GM18907 (cell line): ENCODE measurements around the gene TOGARAM1.

ENCODE experiments used
- ATAC-seq: cut with Tn5 transposase; IDR thresholded peaks from one replicate; pipeline ENCODE4 v1.9.1; 2021; ENCODE audit warnings: mild to moderate bottlenecking, moderate library complexity; ENCODE audit not compliant: unreplicated experiment

The TOGARAM1 gene

GRCh38 chr14:44961554-44962333 lies at the start of gene TOGARAM1, which contains the start of gene KLHL28:
Gene TOGARAM1 (plus strand): TSS chr14:44962190. CDS start chr14:44962422, 232 bp downstream.
Gene KLHL28 (minus strand): TSS chr14:44961947. CDS start chr14:44945928, 16,019 bp downstream.
- peak; percentile 94 for ATAC-seq

- no peak for ATAC-seq
Measured at GRCh38 chr14:44914849-44915248, 47.1 kb upstream of the TOGARAM1 start.

DNA sequence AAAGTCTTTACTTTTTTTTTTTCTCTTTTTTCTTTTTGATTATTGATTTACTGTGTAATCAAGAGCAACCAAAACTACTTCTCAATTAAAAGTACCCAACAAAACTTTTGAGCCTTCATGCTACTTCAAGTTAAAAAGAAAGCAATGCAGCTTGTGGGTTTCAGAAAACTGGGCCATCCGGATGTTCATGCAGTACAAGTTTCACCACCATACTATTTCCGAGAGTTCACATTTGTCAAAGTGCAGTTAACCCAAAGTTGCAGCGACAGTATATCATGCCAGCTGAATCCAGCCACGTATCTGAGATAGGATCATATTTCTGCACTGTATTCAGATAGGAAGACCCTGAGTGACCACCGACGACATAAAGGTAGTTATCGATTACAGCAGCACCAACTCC lies 33.2 kb upstream of the TOGARAM1 start:
- ATAC-seq = no peak

GRCh38 chr14:44935155-44935554 lies 26.8 kb upstream of the TOGARAM1 start:
- no peak for ATAC-seq

- ATAC-seq = no peak
Measured at GRCh38 chr14:44937547-44937946, 24.4 kb upstream of the TOGARAM1 start.

- no peak for ATAC-seq
Measured at GRCh38 chr14:44940211-44940610, 21.8 kb upstream of the TOGARAM1 start.

DNA sequence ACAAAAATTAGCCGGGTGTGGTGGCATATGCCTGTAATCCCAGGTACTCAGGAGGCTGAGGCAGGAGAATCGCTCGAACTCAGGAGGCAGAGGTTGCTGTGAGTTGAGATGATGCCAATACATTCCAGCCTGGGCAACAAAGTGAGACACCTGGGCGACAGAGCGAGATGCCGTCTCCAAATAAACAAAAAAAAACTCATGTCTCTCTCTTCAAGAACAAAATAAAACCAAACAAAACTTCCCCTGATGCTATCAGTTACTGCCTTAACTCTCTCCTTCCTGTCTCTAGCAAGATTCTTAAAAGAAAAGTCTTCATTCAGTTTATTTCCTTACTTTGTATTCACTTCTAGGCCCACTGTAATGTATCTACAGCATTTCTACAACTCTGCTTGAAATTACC lies 21.0 kb upstream of the TOGARAM1 start:
- ATAC-seq = no peak

DNA sequence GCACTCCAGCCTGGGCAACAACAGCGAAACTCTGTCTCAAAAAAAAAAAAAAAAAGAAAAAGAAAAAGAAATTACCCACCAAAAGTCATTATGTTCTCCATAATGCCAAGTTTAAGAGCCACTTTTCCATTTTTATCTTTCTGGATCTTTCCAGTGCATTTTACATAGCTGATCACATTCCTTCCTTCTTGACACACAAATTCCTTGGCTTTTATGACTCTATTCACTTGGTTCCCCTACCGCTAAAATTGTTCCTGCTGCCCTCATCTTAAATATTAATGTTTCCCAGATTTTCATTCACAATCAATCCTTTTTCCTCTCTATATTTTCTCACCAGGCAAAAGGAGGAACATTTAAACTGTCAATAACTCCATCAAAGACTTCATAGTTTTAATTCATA lies 20.4 kb upstream of the TOGARAM1 start:
- no peak for ATAC-seq

DNA sequence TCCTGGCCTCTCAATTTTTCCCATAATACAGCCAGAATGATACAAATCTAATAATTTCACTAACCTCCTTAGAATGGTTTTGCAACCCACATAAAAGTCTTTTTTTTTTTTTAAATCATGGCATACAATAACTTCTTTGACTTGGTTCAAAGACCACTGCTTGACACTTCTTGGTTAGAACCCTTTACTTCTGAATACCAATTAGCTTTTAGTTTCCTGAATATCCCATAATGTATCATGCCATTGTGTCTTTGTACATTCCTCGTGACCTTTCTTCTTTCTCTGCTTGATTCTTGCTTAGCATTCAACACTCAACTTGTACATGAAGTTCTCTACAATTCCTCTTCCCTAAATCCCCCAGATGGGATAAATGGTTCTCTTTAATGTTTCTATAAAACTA lies 19.6 kb upstream of the TOGARAM1 start:
- ATAC-seq = no peak

DNA sequence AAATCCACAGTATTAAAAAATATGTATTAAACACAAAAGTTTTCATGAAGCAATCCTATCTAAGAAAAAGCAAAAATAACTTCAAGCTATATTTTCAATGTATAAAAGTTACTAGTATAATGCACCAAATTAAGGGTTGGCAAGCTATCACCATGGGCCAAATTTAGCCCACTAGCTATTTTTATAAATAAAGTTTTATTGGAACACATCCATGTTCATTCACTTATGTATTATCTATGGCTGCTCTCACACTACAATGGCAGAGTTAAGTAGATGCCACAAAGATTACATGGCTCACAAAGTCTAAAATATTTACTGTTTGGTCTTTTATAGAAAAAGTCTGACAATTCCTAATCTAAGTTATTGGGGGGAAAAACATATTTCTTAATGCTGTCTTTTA lies 17.9 kb upstream of the TOGARAM1 start:
- ATAC-seq = no peak

DNA sequence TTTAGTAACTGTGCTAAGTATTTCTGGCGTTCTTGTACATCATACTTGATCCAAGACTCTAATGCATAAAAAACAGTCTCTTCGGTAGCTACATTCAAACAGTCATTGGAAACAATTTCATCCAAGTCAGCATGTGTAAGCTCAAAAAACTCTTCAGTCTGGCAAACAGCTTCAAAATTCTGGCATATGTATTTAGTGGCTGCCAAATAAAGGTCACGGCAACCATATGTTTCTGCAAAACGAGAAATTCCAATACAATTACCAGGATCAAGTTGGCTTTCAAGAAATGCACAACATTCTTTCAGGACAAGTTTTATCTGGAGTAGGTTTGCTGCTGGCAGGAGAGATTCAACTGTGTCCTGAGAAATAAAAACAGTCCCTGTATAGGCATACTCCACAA lies 16.7 kb upstream of the TOGARAM1 start:
- ATAC-seq = no peak

- ATAC-seq = no peak
Measured at GRCh38 chr14:44951051-44951450, 10.9 kb upstream of the TOGARAM1 start.

DNA sequence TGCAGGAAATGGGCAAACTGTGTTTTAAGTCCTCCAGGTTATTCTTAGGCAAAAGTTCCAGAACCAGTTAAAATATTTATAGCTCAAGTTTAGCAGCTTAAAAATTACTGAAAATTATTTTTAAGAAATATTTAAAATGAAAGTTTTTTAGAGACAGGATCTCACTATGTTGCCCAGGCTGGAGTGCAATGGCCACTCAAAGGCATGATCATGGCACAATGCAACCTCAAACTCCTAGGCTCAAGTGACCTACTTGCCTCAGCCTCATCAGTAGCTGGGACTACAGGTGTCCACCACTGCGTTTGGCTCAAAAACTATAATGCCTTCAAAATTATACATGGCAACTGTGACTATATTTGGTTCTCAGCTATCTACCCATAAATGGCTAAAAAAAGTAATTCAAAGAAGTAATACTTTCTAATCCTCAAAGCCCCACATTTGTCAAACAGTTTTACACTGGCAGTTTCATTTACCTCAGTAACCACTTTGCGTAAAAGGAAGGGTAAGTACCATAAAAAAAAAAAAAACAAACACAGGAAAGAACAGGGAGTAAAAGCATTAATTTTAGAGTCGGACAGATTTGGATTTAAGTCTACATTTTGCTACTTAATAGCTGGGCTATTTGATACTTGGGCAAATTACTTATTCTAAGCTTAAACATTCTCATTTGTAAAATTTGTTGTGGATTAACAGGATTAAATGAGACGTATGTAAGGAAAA lies 9.4 kb upstream of the TOGARAM1 start:
- no peak for ATAC-seq

GRCh38 chr14:44954750-44955149 lies 7.2 kb upstream of the TOGARAM1 start:
- no peak for ATAC-seq

- no peak for ATAC-seq
Measured at GRCh38 chr14:44955528-44955927, 6.5 kb upstream of the TOGARAM1 start.

DNA sequence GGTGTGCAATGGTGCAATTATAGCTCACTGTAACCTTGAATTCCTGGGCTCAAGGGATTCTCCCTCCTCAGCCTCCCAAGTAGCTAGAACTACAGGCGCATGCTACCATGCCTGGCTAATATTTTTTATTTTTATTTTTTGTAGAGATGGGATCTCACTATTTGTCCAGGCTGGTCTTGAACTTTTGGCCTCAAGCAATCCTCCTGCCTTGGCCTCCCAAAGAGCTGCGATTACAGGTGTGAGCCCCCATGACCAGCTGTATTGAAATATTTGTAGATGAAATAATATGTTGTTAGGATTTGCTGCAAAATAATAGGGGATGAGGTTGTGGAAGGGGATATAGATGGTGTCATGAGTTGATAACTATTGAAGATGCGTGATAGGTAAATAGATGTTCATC lies 5.1 kb upstream of the TOGARAM1 start:
- no peak for ATAC-seq

DNA sequence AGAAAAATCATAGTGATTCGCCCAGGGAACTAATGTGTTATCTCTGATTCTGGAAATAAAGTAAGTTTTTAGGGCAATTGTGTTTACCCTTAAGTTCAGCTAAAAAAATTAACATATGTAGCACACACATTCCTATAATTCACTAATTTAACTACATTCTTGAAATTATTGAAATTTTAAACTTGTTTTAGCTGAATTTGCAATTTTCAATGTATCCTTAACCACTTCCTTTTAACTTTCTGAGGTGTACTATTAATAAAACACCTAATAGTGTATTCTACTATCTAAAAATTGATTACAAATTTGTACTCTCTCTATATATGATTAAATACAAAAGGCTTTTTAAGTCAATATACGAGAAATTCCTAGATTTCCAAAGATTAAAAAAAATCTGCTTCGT lies 2.5 kb upstream of the TOGARAM1 start:
- ATAC-seq = no peak

DNA sequence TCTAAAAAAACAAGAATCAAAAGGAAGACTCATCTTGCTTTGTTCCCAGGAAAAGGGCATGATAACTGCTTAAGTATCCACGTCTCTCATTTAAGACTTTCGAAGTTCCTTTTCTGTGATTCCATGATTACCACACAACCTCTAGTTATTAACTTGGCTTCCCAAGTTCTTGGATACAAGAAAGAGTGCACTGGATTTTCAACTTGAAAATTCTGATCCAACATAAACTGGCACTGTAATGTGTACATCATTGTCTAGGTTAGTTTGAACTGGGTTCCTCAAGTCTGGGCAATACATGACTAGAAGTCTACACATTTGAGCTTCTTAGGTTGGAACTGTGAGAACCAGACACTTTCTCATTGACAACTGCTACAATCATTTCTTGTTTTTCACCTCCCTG lies 1.8 kb upstream of the TOGARAM1 start:
- ATAC-seq = no peak

DNA sequence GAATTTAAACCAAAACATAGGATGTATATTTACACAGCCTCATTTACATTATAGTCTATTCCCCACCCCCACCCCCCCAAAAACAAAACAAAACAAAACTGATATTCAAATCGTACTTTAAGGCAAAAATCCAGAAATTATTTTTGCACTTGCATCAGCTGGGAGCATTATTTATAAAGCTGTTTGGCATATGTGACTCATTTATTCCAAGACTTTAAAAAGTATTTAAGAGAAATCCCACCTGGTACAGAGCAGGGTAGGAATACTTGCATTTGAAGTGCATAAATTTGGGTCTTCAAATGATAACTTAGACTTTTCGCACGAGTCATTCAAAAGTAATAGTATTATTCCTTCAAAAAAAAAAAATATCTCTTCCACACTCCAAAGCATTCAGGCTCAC lies 1.3 kb upstream of the TOGARAM1 start:
- no peak for ATAC-seq

GRCh38 chr14:44961151-44961553 lies 838 bp upstream of the TOGARAM1 start:
- peak; percentile 25 for ATAC-seq

- ATAC-seq = peak; percentile 40
Measured at GRCh38 chr14:44962334-44963043, 499 bp downstream of the TOGARAM1 start.
